GM18517 (cell line): ENCODE measurements around the gene IFNL1.
"Not testable (repeated sequence)": the region's sequence is repeated elsewhere in the genome, so short reads cannot be mapped to it uniquely, and the experiment has no call there.

Experiments used
- ATAC-seq: cut with Tn5 transposase; IDR thresholded peaks from one replicate; pipeline ENCODE4 v1.9.1; 2021; ENCODE audit warnings: mild to moderate bottlenecking, moderate library complexity; ENCODE audit not compliant: unreplicated experiment

The IFNL1 gene

GRCh38 chr19:39329948-39330347, 33.7 kb downstream of the IFNL1 start:
- no peak for ATAC-seq

GRCh38 chr19:39332293-39332692, 36.1 kb downstream of the IFNL1 start:
- ATAC-seq: no peak

GRCh38 chr19:39332738-39333137, 36.5 kb downstream of the IFNL1 start:
- ATAC-seq: not testable (repeated sequence)

GRCh38 chr19:39333507-39333906, 37.3 kb downstream of the IFNL1 start:
- no peak for ATAC-seq

- no peak for ATAC-seq
Observed at GRCh38 chr19:39334444-39334976, 38.3 kb downstream of the IFNL1 start.

- ATAC-seq: no peak
Observed at GRCh38 chr19:39335168-39335548, 39.0 kb downstream of the IFNL1 start.

GRCh38 chr19:39336483-39336882, 40.3 kb downstream of the IFNL1 start:
- ATAC-seq: no peak

GRCh38 chr19:39339674-39340073, 43.5 kb downstream of the IFNL1 start:
- ATAC-seq: no peak

- not testable (repeated sequence) for ATAC-seq
Observed at GRCh38 chr19:39340156-39340555, 43.9 kb downstream of the IFNL1 start.

- ATAC-seq: peak; percentile 3
Observed at GRCh38 chr19:39341129-39341718, 45.0 kb downstream of the IFNL1 start.

GRCh38 chr19:39341719-39342604, 45.8 kb downstream of the IFNL1 start, which contains the start of gene SAMD4B:
Gene SAMD4B (plus strand): TSS chr19:39342421. CDS start chr19:39356894, 14,473 bp downstream.
- ATAC-seq: peak; percentile 88

- ATAC-seq: no peak
Observed at GRCh38 chr19:39342647-39343305, 46.6 kb downstream of the IFNL1 start.

GRCh38 chr19:39345956-39346355, 49.7 kb downstream of the IFNL1 start:
- no peak for ATAC-seq

GRCh38 chr19:39347332-39348164, 51.3 kb downstream of the IFNL1 start:
- ATAC-seq: no peak
